VCaP (cell line): Measurements from ENCODE around the gene PACSIN3.
"Not testable (repeated sequence)": the region's sequence is repeated elsewhere in the genome, so short reads cannot be mapped to it uniquely, and the experiment has no call there.

Source experiments
- H3K27ac ChIP-seq: fragments of 450-650 bp; 2 replicates; pipeline ENCODE4 v1.5.1; 2017
- CTCF ChIP-seq: fragments of 450-650 bp; conservative IDR thresholded peaks from 2 replicates; pipeline ENCODE4 v1.5.1; 2017; ENCODE audit warnings: mild to moderate bottlenecking, moderate library complexity

The PACSIN3 gene

GRCh38 chr11:47222696-47223095 lies 36.5 kb upstream of the PACSIN3 start:
- H3K27ac ChIP-seq = no peak overlapping the region
- TF ChIP-seq CTCF = no peak

GRCh38 chr11:47220401-47220821 lies 34.2 kb upstream of the PACSIN3 start:
- no peak for TF ChIP-seq CTCF
- no peak overlapping the region for H3K27ac ChIP-seq

GRCh38 chr11:47216121-47216798 lies 30.0 kb upstream of the PACSIN3 start:
- H3K27ac ChIP-seq = no peak overlapping the region
- TF ChIP-seq CTCF = no peak

- peak overlapping the region; percentile 76 for H3K27ac ChIP-seq
- TF ChIP-seq CTCF = no peak
Observed at GRCh38 chr11:47215366-47215910, 29.2 kb upstream of the PACSIN3 start.

GRCh38 chr11:47213950-47214565 lies 27.8 kb upstream of the PACSIN3 start:
- TF ChIP-seq CTCF = no peak
- H3K27ac ChIP-seq = peak overlapping the region; percentile 76

GRCh38 chr11:47212938-47213337 lies 26.7 kb upstream of the PACSIN3 start:
- no peak for TF ChIP-seq CTCF
- no peak overlapping the region for H3K27ac ChIP-seq

GRCh38 chr11:47208628-47209027 lies 22.4 kb upstream of the PACSIN3 start:
- no peak overlapping the region for H3K27ac ChIP-seq
- no peak for TF ChIP-seq CTCF

- H3K27ac ChIP-seq = not testable (repeated sequence)
Observed at GRCh38 chr11:47208008-47208552, 21.8 kb upstream of the PACSIN3 start.
